K562 (cell line): ENCODE measurements around the gene IQCE. TPM values are rescaled to one million over a fixed set of nuclear protein-coding genes. Genes with fewer than 3 reads are reported as not detected.

ENCODE experiments used
- ATAC-seq: fragments of 200-7000 bp; cut with Tn5 transposase; 3 replicates; pipeline ENCODE4 v1.9.1; 2020; ENCODE audit warnings: moderate library complexity
- BruUV-seq: library from RNA; stranded (reverse); fragments of 400-500 nt; replicated peaks from 2 replicates; lab custom pipeline; 2021; lab: Mats Ljungman, UMichigan
- CTCF ChIA-PET: fragments of 300-600 bp; formaldehyde crosslinking; extraction: SDS; loops from one replicate; lab custom pipeline; 2021; ENCODE audit warnings: low intra/inter-chr PET ratio; lab: Yijun Ruan, JAX
- POLR2A ChIA-PET: fragments of 300-600, 350-650 bp; sonication (Branson Sonifier 250); formaldehyde crosslinking; extraction: SDS; loops from one replicate; lab custom pipeline; 2021; ENCODE audit warnings: antibody characterized with exemption, inconsistent platforms; lab: Yijun Ruan, JAX
- DNase-seq, 4 experiments: peaks; one replicate each; pipeline versions ENCODE4 v3.0.0 to v3.0.0-alpha.2; 2011 to 2018; ENCODE audit warnings: low spot score in 3 of 4, mixed read lengths in 3 of 4; ENCODE audit errors: extremely low read depth in 1 of 4
- FAIRE-seq: peaks from 2 replicates; lab custom pipeline; 2011; peaks lifted over from hg19 to GRCh38; lab: Jason Lieb, UNC
- H2AFZ ChIP-seq: 2 replicates; pipeline ENCODE4 v1.6.0; 2011; ENCODE audit warnings: low read depth, low read length, control low read depth, inconsistent platforms
- H3K27ac ChIP-seq: fragments of 200-600 bp; 3 replicates; pipeline ENCODE4 v1.8.0; 2011; ENCODE audit warnings: low read depth, mild to moderate bottlenecking, control low read depth, inconsistent platforms, low read length, moderate library complexity, mixed read lengths; ENCODE audit errors: extremely low read depth
- H3K27me3 ChIP-seq, 2 experiments: fragments of 300-600 bp in 1 of 2; 2 replicates in 1 of 2; 3 replicates in 1 of 2; pipeline versions ENCODE4 v1.6.0 to v1.8.0; 2011; ENCODE audit warnings: inconsistent platforms in 2 of 2, low read length in 2 of 2, mild to moderate bottlenecking in 1 of 2, mixed read lengths in 1 of 2, moderate library complexity in 1 of 2; ENCODE audit not compliant: control insufficient read depth in 2 of 2, insufficient read depth in 2 of 2
- H3K36me3 ChIP-seq: fragments of 300-600 bp; 3 replicates; pipeline ENCODE4 v1.8.0; 2011; ENCODE audit warnings: mild to moderate bottlenecking, low read length, inconsistent platforms; ENCODE audit not compliant: control insufficient read depth, insufficient read depth
- H3K4me1 ChIP-seq, 2 experiments: fragments of 200-600 bp in 1 of 2; replicated peaks in 1 of 2; 2 replicates in 1 of 2; 3 replicates in 1 of 2; pipeline versions ENCODE4 v1.5.1 to v1.8.0; 2011; ENCODE audit warnings: inconsistent platforms in 2 of 2, low read length in 2 of 2, mild to moderate bottlenecking in 1 of 2, mixed read lengths in 1 of 2, moderate library complexity in 1 of 2; ENCODE audit not compliant: control insufficient read depth in 2 of 2, insufficient read depth in 2 of 2
- H3K4me2 ChIP-seq: 2 replicates; pipeline ENCODE4 v1.6.1; 2011; ENCODE audit warnings: low read length, control low read depth, inconsistent platforms, mixed read lengths; ENCODE audit not compliant: insufficient read depth
- H3K4me3 ChIP-seq: fragments of 200-600 bp; sonication (generic), shearing (Covaris generic); 2 replicates; pipeline ENCODE4 v1.5.1; 2016; ENCODE audit warnings: control low read depth, inconsistent platforms
- H3K79me2 ChIP-seq: fragments of 200-600 bp; 3 replicates; pipeline ENCODE4 v1.8.0; 2011; ENCODE audit warnings: low read length, inconsistent platforms; ENCODE audit not compliant: control insufficient read depth, insufficient read depth
- H3K9ac ChIP-seq, 2 experiments: 2 replicates each; pipeline versions ENCODE4 v1.6.0 to v1.6.1; 2011; ENCODE audit warnings: low read depth in 2 of 2, low read length in 2 of 2, control low read depth in 1 of 2, inconsistent platforms in 1 of 2, mild to moderate bottlenecking in 1 of 2, mixed read lengths in 1 of 2; ENCODE audit not compliant: insufficient read depth in 1 of 2
- H3K9me1 ChIP-seq: one replicate; pipeline ENCODE4 v1.6.0; 2011; ENCODE audit warnings: inconsistent platforms, mild to moderate bottlenecking, low read length, moderate library complexity; ENCODE audit not compliant: control insufficient read depth, insufficient read depth
- H3K9me3 ChIP-seq: replicated peaks from 2 replicates; pipeline ENCODE4 v1.5.1; 2011; ENCODE audit warnings: low read depth, low read length, inconsistent platforms; ENCODE audit not compliant: control insufficient read depth, insufficient read depth
- H4K20me1 ChIP-seq: replicated peaks from 2 replicates; pipeline ENCODE4 v1.6.1; 2011; ENCODE audit warnings: low read length, inconsistent platforms, mixed read lengths; ENCODE audit not compliant: control insufficient read depth, insufficient read depth
- CAMTA2 ChIP-seq: fragments of 250-450 bp; sonication (Bioruptor Pico); conservative IDR thresholded peaks from 2 replicates; pipeline ENCODE4 v1.5.1; 2022
- CBFB ChIP-seq: sonication (generic); formaldehyde crosslinking; IDR thresholded peaks from 2 replicates; pipeline ENCODE4 v1.4.0; 2020; ENCODE audit warnings: mild to moderate bottlenecking, missing genetic modification reagents
- ETV5 ChIP-seq: sonication (generic); formaldehyde crosslinking; IDR thresholded peaks from 2 replicates; pipeline ENCODE4 v1.4.0; 2020; ENCODE audit warnings: low read depth, mild to moderate bottlenecking, missing genetic modification reagents
- FOSL1 ChIP-seq: fragments of 200-800 bp; sonication (Bioruptor generic); conservative IDR thresholded peaks from 2 replicates; pipeline ENCODE4 v1.6.1; 2016; ENCODE audit warnings: missing genetic modification characterization, missing compliant biosample characterization
- FOXA3 ChIP-seq, 2 experiments: fragments of 450-650 bp in 1 of 2; sonication (generic) in 1 of 2; formaldehyde crosslinking; IDR thresholded peaks in 1 of 2; conservative IDR thresholded peaks in 1 of 2; 2 replicates each; pipeline versions ENCODE4 v1.4.0 to v1.8.0; 2020 to 2022; ENCODE audit warnings: mild to moderate bottlenecking in 2 of 2, missing genetic modification reagents in 1 of 2
- NFE2L1 ChIP-seq: fragments of 450-650 bp; IDR thresholded peaks from 2 replicates; pipeline ENCODE4 v1.6.1; 2016; ENCODE audit warnings: missing genetic modification characterization, low read depth, mild to moderate bottlenecking, missing compliant biosample characterization, moderate library complexity, borderline replicate concordance
- POLR2AphosphoS5 ChIP-seq: IDR thresholded peaks from 2 replicates; pipeline ENCODE4 v1.6.1; 2011; ENCODE audit warnings: mild to moderate bottlenecking, low read depth, low read length, moderate library complexity; ENCODE audit not compliant: control insufficient read depth, insufficient read depth
- SMARCE1 ChIP-seq: fragments of 450-650 bp; IDR thresholded peaks from 2 replicates; pipeline ENCODE4 v1.7.1; 2016; ENCODE audit warnings: mild to moderate bottlenecking
- SOX6 ChIP-seq: fragments of 450-650 bp; IDR thresholded peaks from 2 replicates; pipeline ENCODE4 v1.6.1; 2014; ENCODE audit warnings: mild to moderate bottlenecking
- WGBS: fragments of 100-300 bp; shearing (Covaris generic); methylation state at CpG from one replicate; pipeline ENCODE4 v1.1.6; 2016; ENCODE audit warnings: low coverage, mixed read lengths; ENCODE audit not compliant: insufficient coverage; ENCODE audit errors: missing lambda C conversion rate; 5-methylcytosine and 5-hydroxymethylcytosine counted together
- in situ Hi-C: fragments of 300-500 bp; cut with MboI; formaldehyde crosslinking; loops from 4 replicates; pipeline ENCODE4 v1.15.0; 2018; ENCODE audit warnings: inconsistent platforms, mixed read lengths
- intact Hi-C: fragments of 100-400 bp; cut with micrococcal nuclease; formaldehyde crosslinking; loops from 2 replicates; pipeline ENCODE4 v1.14.2; 2022
- polyA plus RNA-seq, 8 experiments: library from polyadenylated mRNA; depleted of rRNA in 4 of 8; stranded (reverse) in 5 of 8; unstranded in 3 of 8; fragments of >200 nt; fragmentation: Nextera tagmentation in 2 of 8; fragmentation: Illumina TruSeq in 1 of 8; extraction: Ambion mirVana in 2 of 8; extraction: Trizol in 1 of 8; gene quantifications; 2 replicates each; pipeline versions ENCODE4 v1.2.1 to v1.2.3, GENCODE V29; 2011 to 2014; ENCODE audit warnings: inconsistent platforms in 1 of 8, missing spikeins in 1 of 8
- total RNA-seq, 7 experiments: library from RNA; depleted of rRNA in 6 of 7; stranded (reverse); fragments of >200 nt in 6 of 7; fragmentation: Illumina TruSeq in 2 of 7; extraction: Trizol in 2 of 7; gene quantifications; 2 replicates each; pipeline versions ENCODE4 v1.2.1 to v1.2.3, GENCODE V29; 2011 to 2021; ENCODE audit warnings: low replicate concordance in 1 of 7
- TF ChIP-seq, protein P1 (sequence below), 2 experiments: fragments of 450-650 bp in 1 of 2; sonication (generic) in 1 of 2; formaldehyde crosslinking in 1 of 2; IDR thresholded peaks in 1 of 2; conservative IDR thresholded peaks in 1 of 2; 2 replicates each; pipeline versions ENCODE4 v1.6.1 to v1.8.1; 2016 to 2023; ENCODE audit warnings: mild to moderate bottlenecking in 2 of 2, moderate library complexity in 2 of 2, inconsistent platforms in 1 of 2, missing genetic modification reagents in 1 of 2
- TF ChIP-seq, protein P2 (sequence below): sonication (generic); formaldehyde crosslinking; IDR thresholded peaks from 2 replicates; pipeline ENCODE4 v1.9.0; 2022; ENCODE audit warnings: mild to moderate bottlenecking, missing genetic modification reagents
- TF ChIP-seq, protein P3 (sequence below): fragments of 450-650 bp; formaldehyde crosslinking; IDR thresholded peaks from 2 replicates; pipeline ENCODE4 v1.4.0; 2022; ENCODE audit warnings: missing genetic modification characterization
- TF ChIP-seq, protein P4 (sequence below): sonication (generic); formaldehyde crosslinking; IDR thresholded peaks from 2 replicates; pipeline ENCODE4 v1.9.0; 2022; ENCODE audit warnings: mild to moderate bottlenecking, missing genetic modification reagents
- TF ChIP-seq, protein P5 (sequence below): fragments of 200-800 bp; sonication (Bioruptor generic); IDR thresholded peaks from 2 replicates; pipeline ENCODE4 v1.6.1; 2017; ENCODE audit warnings: missing genetic modification characterization, missing compliant biosample characterization

IQCE gene
- total and polyA plus RNA-seq, 9 of the 15 experiments (the other 6 are each of a cell fraction or from before 2014, with no cell fraction given): 0.18 to 8.5 (median 4.2) TPM

DNA sequence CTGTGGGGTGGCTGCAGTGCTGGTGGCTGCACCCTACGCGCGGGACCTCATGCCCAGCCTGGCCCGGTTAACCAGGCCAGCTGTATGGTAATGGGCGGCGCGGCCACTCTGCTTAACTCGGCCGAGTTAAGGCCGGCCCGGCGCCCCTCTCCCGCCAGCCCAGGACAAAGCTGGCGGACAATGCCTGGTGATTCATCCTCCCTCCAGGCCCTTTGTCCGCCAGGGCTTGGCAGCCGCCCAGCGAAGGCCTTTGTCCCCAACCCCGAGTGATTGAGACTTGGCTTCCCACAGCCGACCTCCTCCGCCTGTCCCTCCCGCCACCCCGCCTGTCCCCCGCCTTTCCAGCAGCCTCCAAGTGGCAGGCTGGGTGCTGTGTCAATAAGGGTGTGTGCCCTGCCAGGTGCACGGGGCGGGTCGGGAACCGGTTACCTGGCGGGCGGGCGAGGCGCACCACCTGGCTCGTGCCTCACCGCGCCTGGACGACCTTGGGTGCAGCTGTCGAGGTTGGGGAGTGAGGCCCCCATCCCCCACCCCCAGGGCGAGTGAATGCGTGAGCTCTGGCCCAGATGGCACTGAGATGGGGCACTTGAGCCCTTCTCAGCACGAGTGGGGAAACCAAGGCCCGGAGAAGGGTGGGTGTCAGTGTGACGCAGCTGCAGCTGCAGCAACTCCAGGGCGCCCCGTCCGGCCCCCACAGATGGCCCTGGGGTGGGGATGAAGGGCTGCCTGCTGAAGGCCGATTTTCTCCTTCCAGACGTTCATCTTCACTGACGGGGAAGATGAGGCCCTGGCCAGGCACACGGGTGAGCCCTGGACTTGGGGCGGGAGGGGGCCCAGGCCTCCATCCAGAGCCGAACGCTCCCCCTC is 34.6 kb upstream of the IQCE start:
- no peak for ATAC-seq
- Histone ChIP-seq H3K79me2 (no peaks in the 10 kb centered on the region), H3K9ac (peak overlapping the region in 1 of 2 experiments; percentile 36; a peak in 2 of 4 replicates), H3K9me1 (no peaks in the 10 kb centered on the region), H3K27ac (no peak overlapping the region), H3K4me2 (no peak overlapping the region), H4K20me1 (peaks cover 4% of the 10 kb centered on the region), H3K27me3 (peaks cover 0 to 14% of the 10 kb centered on the region in 2 experiments; a peak in 2 of 5 replicates), H2AFZ (no peak overlapping the region), H3K36me3 (no peaks in the 10 kb centered on the region), H3K9me3 (no peaks in the 10 kb centered on the region), H3K4me1 (peaks cover 15 to 92% of the 10 kb centered on the region in 2 experiments), H3K4me3 (no peak overlapping the region)
- BruUV-seq: no TSS peak
- WGBS: 26% methylated on average over 37 of the region's 51 CpGs
- in situ Hi-C loops (no loop called here), intact Hi-C loops (no loop called here)
- CTCF ChIA-PET: no interaction called here
- POLR2A ChIA-PET: interaction anchor here (0.5 to 0.7 kb wide), 2 partner anchors 111 to 484 kb away, joined by 3 read pairs; no protein-coding TSS in a partner anchor
- peak; percentile 57 to 72 (median 62) for DNase-seq
- FAIRE-seq: peak; percentile 52
- no peak for TF ChIP-seq POLR2AphosphoS5
- peak; percentile 89 for TF ChIP-seq SOX6
- TF ChIP-seq, protein P1, sequence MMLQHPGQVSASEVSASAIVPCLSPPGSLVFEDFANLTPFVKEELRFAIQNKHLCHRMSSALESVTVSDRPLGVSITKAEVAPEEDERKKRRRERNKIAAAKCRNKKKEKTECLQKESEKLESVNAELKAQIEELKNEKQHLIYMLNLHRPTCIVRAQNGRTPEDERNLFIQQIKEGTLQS (IDR thresholded peaks at IDR 0.05): peak; percentile 26; the same call in 1 of the 2 replicates
- TF ChIP-seq, protein P1 (CRISPR knock-in tag; conservative IDR thresholded peaks at IDR 0.05): no peak
- TF ChIP-seq, protein P2, sequence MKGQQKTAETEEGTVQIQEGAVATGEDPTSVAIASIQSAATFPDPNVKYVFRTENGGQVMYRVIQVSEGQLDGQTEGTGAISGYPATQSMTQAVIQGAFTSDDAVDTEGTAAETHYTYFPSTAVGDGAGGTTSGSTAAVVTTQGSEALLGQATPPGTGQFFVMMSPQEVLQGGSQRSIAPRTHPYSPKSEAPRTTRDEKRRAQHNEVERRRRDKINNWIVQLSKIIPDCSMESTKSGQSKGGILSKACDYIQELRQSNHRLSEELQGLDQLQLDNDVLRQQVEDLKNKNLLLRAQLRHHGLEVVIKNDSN: peak; percentile 24; the same call in 1 of the 2 replicates
- TF ChIP-seq, protein P3, sequence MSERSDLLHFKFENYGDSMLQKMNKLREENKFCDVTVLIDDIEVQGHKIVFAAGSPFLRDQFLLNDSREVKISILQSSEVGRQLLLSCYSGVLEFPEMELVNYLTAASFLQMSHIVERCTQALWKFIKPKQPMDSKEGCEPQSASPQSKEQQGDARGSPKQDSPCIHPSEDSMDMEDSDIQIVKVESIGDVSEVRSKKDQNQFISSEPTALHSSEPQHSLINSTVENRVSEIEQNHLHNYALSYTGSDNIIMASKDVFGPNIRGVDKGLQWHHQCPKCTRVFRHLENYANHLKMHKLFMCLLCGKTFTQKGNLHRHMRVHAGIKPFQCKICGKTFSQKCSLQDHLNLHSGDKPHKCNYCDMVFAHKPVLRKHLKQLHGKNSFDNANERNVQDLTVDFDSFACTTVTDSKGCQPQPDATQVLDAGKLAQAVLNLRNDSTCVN: no peak
- TF ChIP-seq CBFB (CRISPR knock-in tag): 0 out of 2 replicates have a peak, but pooled peaks have one; percentile 31
- TF ChIP-seq FOXA3 (CRISPR knock-in tag; conservative IDR thresholded peaks at IDR 0.05 in 1 of 2, IDR thresholded peaks at IDR 0.05 in 1 of 2): peak in 1 of 2 experiments; percentile 92; a peak in 1 of 4 replicates
- TF ChIP-seq FOSL1 (tag): peak; percentile 74
- no peak for TF ChIP-seq ETV5 (CRISPR knock-in tag)
- 0 out of 2 replicates have a peak, but pooled peaks have one; percentile 21 for TF ChIP-seq SMARCE1
- TF ChIP-seq NFE2L1 (tag): no peak
- TF ChIP-seq CAMTA2 (CRISPR knock-in tag): no peak
- TF ChIP-seq, protein P4, sequence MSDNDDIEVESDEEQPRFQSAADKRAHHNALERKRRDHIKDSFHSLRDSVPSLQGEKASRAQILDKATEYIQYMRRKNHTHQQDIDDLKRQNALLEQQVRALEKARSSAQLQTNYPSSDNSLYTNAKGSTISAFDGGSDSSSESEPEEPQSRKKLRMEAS (CRISPR knock-in tag): peak; percentile 21; the same call in 1 of the 2 replicates
- TF ChIP-seq, protein P5, sequence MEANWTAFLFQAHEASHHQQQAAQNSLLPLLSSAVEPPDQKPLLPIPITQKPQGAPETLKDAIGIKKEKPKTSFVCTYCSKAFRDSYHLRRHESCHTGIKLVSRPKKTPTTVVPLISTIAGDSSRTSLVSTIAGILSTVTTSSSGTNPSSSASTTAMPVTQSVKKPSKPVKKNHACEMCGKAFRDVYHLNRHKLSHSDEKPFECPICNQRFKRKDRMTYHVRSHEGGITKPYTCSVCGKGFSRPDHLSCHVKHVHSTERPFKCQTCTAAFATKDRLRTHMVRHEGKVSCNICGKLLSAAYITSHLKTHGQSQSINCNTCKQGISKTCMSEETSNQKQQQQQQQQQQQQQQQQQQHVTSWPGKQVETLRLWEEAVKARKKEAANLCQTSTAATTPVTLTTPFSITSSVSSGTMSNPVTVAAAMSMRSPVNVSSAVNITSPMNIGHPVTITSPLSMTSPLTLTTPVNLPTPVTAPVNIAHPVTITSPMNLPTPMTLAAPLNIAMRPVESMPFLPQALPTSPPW: peak; percentile 62
